GM19238 (cell line): ENCODE data around the gene LIPT2.
A peak's percentile ranks its signal among the peaks of the same experiment; 100 is the strongest.
"Not testable (repeated sequence)": the region's sequence is repeated elsewhere in the genome, so short reads cannot be mapped to it uniquely, and the experiment has no call there.

ENCODE experiments used
- DNase-seq: peaks from one replicate; pipeline ENCODE4 v3.0.0; 2011; ENCODE audit warnings: low spot score; ENCODE audit not compliant: insufficient read length

Gene LIPT2

GRCh38 chr11:74492974-74493790 lies at the start of gene LIPT2:
Gene LIPT2, minus strand, starts transcription at chr11:74493724. Its CDS starts 21 bp downstream, at chr11:74493703.
- peak; percentile 83 for DNase-seq

- DNase-seq = no peak
Observed at GRCh38 chr11:74541466-74541865, 47.9 kb upstream of the LIPT2 start.

- no peak for DNase-seq
Observed at GRCh38 chr11:74540270-74540669, 46.7 kb upstream of the LIPT2 start.

GRCh38 chr11:74538680-74539079 lies 45.2 kb upstream of the LIPT2 start:
- DNase-seq = no peak

GRCh38 chr11:74535371-74536160 lies 42.0 kb upstream of the LIPT2 start:
- DNase-seq = no peak

GRCh38 chr11:74534946-74535275 lies 41.4 kb upstream of the LIPT2 start:
- not testable (repeated sequence) for DNase-seq

- DNase-seq = no peak
Observed at GRCh38 chr11:74534216-74534945, 40.9 kb upstream of the LIPT2 start.

- DNase-seq = no peak
Observed at GRCh38 chr11:74533421-74533820, 39.9 kb upstream of the LIPT2 start.

GRCh38 chr11:74532501-74533246 lies 39.1 kb upstream of the LIPT2 start:
- no peak for DNase-seq

GRCh38 chr11:74524978-74525377 lies 31.5 kb upstream of the LIPT2 start:
- DNase-seq = no peak

GRCh38 chr11:74524501-74524900 lies 31.0 kb upstream of the LIPT2 start:
- no peak for DNase-seq

GRCh38 chr11:74522776-74523175 lies 29.3 kb upstream of the LIPT2 start:
- no peak for DNase-seq

GRCh38 chr11:74521666-74522252 lies 28.2 kb upstream of the LIPT2 start:
- DNase-seq = no peak

- DNase-seq = no peak
Observed at GRCh38 chr11:74520927-74521665, 27.6 kb upstream of the LIPT2 start.

- no peak for DNase-seq
Observed at GRCh38 chr11:74520316-74520715, 26.8 kb upstream of the LIPT2 start.

GRCh38 chr11:74519710-74520109 lies 26.2 kb upstream of the LIPT2 start:
- DNase-seq = no peak

- DNase-seq = not testable (repeated sequence)
Observed at GRCh38 chr11:74517592-74517991, 24.1 kb upstream of the LIPT2 start.

GRCh38 chr11:74507582-74507981 lies 14.1 kb upstream of the LIPT2 start:
- no peak for DNase-seq

- DNase-seq = no peak
Observed at GRCh38 chr11:74506823-74507222, 13.3 kb upstream of the LIPT2 start.

GRCh38 chr11:74505911-74506310 lies 12.4 kb upstream of the LIPT2 start:
- no peak for DNase-seq
